Type B pancreatic cell (in vitro differentiated cells): ENCODE data around the gene MYPOP. TPM values are rescaled to one million over a fixed set of nuclear protein-coding genes. Genes with fewer than 3 reads are reported as not detected.

Experiments
- DNase-seq: peaks from one replicate; pipeline ENCODE4 v3.0.0; 2021; ENCODE audit warnings: mixed read lengths; ENCODE audit not compliant: unreplicated experiment; ENCODE audit errors: extremely low spot score
- H3K27ac Mint-ChIP-seq: 2 replicates; pipeline ENCODE4 v1.8.0; 2021; ENCODE audit warnings: mild to moderate bottlenecking, mixed read lengths
- H3K27me3 Mint-ChIP-seq: 2 replicates; pipeline ENCODE4 v1.8.0; 2021; ENCODE audit warnings: mixed read lengths
- H3K36me3 Mint-ChIP-seq: 2 replicates; pipeline ENCODE4 v1.8.0; 2021; ENCODE audit warnings: mixed read lengths
- H3K4me1 Mint-ChIP-seq: one replicate; pipeline ENCODE4 v1.8.0; 2021; ENCODE audit warnings: mixed read lengths; ENCODE audit not compliant: unreplicated experiment
- H3K4me3 Mint-ChIP-seq: 2 replicates; pipeline ENCODE4 v1.8.0; 2021; ENCODE audit warnings: mild to moderate bottlenecking, mixed read lengths
- H3K9me3 Mint-ChIP-seq: 2 replicates; pipeline ENCODE4 v1.8.0; 2021; ENCODE audit warnings: mixed read lengths
- CTCF ChIP-seq: fragments of 200-600 bp; sonication (generic); conservative IDR thresholded peaks from 2 replicates; pipeline ENCODE4 v1.5.0; 2021; ENCODE audit warnings: antibody characterized with exemption, mild to moderate bottlenecking
- total RNA-seq: library from RNA; stranded (reverse); gene quantifications from 2 replicates; pipeline ENCODE4 v1.2.1, GENCODE V29; 2021; ENCODE audit warnings: low replicate concordance

MYPOP gene
- total RNA-seq, 1 donor from 2014 or later, result 8.5 TPM

GRCh38 chr19:45852145-45852750 lies 50.2 kb downstream of the MYPOP start:
- no peak for DNase-seq
- H3K27me3 Mint-ChIP-seq, result no peaks in the 10 kb centered on the region
- no peaks in the 10 kb centered on the region for H3K4me1 Mint-ChIP-seq
- no peak overlapping the region for H3K27ac Mint-ChIP-seq
- no peak for TF ChIP-seq CTCF
- H3K36me3 Mint-ChIP-seq, result peaks cover 19% of the 10 kb centered on the region
- no peak overlapping the region for H3K4me3 Mint-ChIP-seq
- H3K9me3 Mint-ChIP-seq, result no peaks in the 10 kb centered on the region

GRCh38 chr19:45848922-45849321 lies 53.5 kb downstream of the MYPOP start:
- Mint-ChIP-seq H3K27me3 (no peaks in the 10 kb centered on the region), H3K4me3 (no peak overlapping the region), H3K36me3 (peaks cover 34% of the 10 kb centered on the region), H3K27ac (no peak overlapping the region), H3K9me3 (no peaks in the 10 kb centered on the region), H3K4me1 (no peaks in the 10 kb centered on the region)
- TF ChIP-seq CTCF, result peak; percentile 62
- no peak for DNase-seq

GRCh38 chr19:45847663-45848062 lies 54.8 kb downstream of the MYPOP start:
- Mint-ChIP-seq H3K27me3 (no peaks in the 10 kb centered on the region), H3K4me1 (no peaks in the 10 kb centered on the region), H3K9me3 (no peaks in the 10 kb centered on the region), H3K36me3 (peaks cover 43% of the 10 kb centered on the region), H3K27ac (no peak overlapping the region), H3K4me3 (no peak overlapping the region)
- DNase-seq, result no peak
- TF ChIP-seq CTCF, result no peak

GRCh38 chr19:45842198-45842597 lies 60.2 kb downstream of the MYPOP start:
- H3K9me3 Mint-ChIP-seq, result no peaks in the 10 kb centered on the region
- peaks cover 49% of the 10 kb centered on the region for H3K36me3 Mint-ChIP-seq
- H3K27me3 Mint-ChIP-seq, result no peaks in the 10 kb centered on the region
- H3K4me1 Mint-ChIP-seq, result no peaks in the 10 kb centered on the region
- no peak overlapping the region for H3K4me3 Mint-ChIP-seq
- H3K27ac Mint-ChIP-seq, result no peak overlapping the region
- no peak for TF ChIP-seq CTCF
- DNase-seq, result no peak

Other genes starting within 250 kb of the MYPOP start
- 8.0 and 9.1 TPM in 2 replicates for gene GIPR, start 234.4 kb downstream of the MYPOP start, total RNA-seq
- 397 and 471 TPM in 2 replicates for gene SNRPD2, start 210.7 kb downstream of the MYPOP start, total RNA-seq
- gene QPCTL, start 209.9 kb downstream of the MYPOP start, total RNA-seq, result 8.2 and 9.4 TPM in 2 replicates
- gene FBXO46, start 171.7 kb downstream of the MYPOP start, total RNA-seq, result 27.8 and 37.5 TPM in 2 replicates
- not detected in 2 replicates for gene MEIOSIN, start 169.2 kb downstream of the MYPOP start, total RNA-seq
- gene SIX5, start 133.4 kb downstream of the MYPOP start, total RNA-seq, result 19.7 and 38.0 TPM in 2 replicates
- 42.5 and 97.7 TPM in 2 replicates for gene DMPK, start 120.1 kb downstream of the MYPOP start, total RNA-seq
- 56.3 and 94.0 TPM in 2 replicates for gene DMWD, start 109.8 kb downstream of the MYPOP start, total RNA-seq
- gene RSPH6A, start 87.3 kb downstream of the MYPOP start, total RNA-seq, result 0.19 and 0.26 TPM in 2 replicates
- 66.7 and 93.0 TPM in 2 replicates for gene SYMPK, start 39.5 kb downstream of the MYPOP start, total RNA-seq
- 3.3 and 5.0 TPM in 2 replicates for gene FOXA3, start 38.3 kb downstream of the MYPOP start, total RNA-seq
- gene IRF2BP1, start 16.5 kb downstream of the MYPOP start, total RNA-seq, result 25.5 and 32.2 TPM in 2 replicates
- not detected in 2 replicates for gene NANOS2, start 12.2 kb upstream of the MYPOP start, total RNA-seq
- 0.17 and 5.0 TPM in 2 replicates for gene NOVA2, start 71.3 kb upstream of the MYPOP start, total RNA-seq
- 16.9 and 19.4 TPM in 2 replicates for gene CCDC61, start 92.9 kb upstream of the MYPOP start, total RNA-seq
- not detected in 2 replicates for gene PGLYRP1, start 120.4 kb upstream of the MYPOP start, total RNA-seq
- gene IGFL4, start 138.4 kb upstream of the MYPOP start, total RNA-seq, result 1.3 and 3.3 TPM in 2 replicates
- not detected in 2 replicates for gene IGFL3, start 222.1 kb upstream of the MYPOP start, total RNA-seq
- gene IGFL2, start 245.6 kb upstream of the MYPOP start, total RNA-seq, result 104 and 441 TPM in 2 replicates